GM23248 (cell line): ENCODE data around the gene NUP188.

Source experiments
- EZH2 ChIP-seq: fragments of 200-600 bp; sonication (generic); IDR thresholded peaks from 2 replicates; pipeline ENCODE4 v1.6.1; 2018; ENCODE audit warnings: antibody characterized with exemption, mild to moderate bottlenecking; ENCODE audit not compliant: insufficient read depth, poor library complexity, severe bottlenecking
- EZH2phosphoT487 ChIP-seq: fragments of 200-600 bp; sonication (generic); IDR thresholded peaks from 2 replicates; pipeline ENCODE4 v1.6.1; 2018; ENCODE audit warnings: antibody characterized with exemption, moderate library complexity, mild to moderate bottlenecking, low read depth; ENCODE audit not compliant: insufficient read depth

DNA sequence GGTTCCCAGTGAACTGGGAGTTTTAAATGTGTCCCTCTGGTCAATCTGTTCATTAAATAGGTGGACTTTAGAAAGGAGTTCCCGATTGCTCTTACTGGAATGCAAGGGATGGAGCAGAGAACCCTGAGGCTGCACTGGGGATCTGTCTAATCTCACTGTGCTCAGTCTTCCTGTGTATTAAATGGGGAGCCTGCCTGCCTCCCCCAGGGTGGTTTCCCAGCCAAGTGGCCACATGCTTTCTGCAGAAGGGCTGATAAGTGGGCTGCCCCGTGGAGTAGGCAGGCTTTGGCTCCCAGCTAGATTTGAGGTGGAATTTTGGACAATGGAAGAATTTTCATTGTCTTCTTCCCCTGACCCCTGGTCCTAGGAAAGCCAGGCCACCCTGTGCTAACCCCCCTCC, 40.8 kb upstream of the NUP188 start:
- TF ChIP-seq EZH2phosphoT487 (no peak), EZH2 (no peak)
